NCI-H1092 (cell line): ENCODE results near the gene TMEM116.

Source experiments
- DNase-seq: peaks from one replicate; lab custom pipeline; 2025; lab: John Stamatoyannopoulos, UW

TMEM116 gene

GRCh38 chr12:111893287-111893686 is 119.7 kb downstream of the TMEM116 start:
- no peak for DNase-seq

- no peak for DNase-seq
Observed at GRCh38 chr12:111887926-111888745, 124.8 kb downstream of the TMEM116 start.

- DNase-seq: no peak
Observed at GRCh38 chr12:111886662-111887545, 126.1 kb downstream of the TMEM116 start.

GRCh38 chr12:111881716-111882115 is 131.2 kb downstream of the TMEM116 start:
- DNase-seq: no peak
